NCI-H1436 (cell line): ENCODE data around the gene KRT86.
"Not testable (repeated sequence)": the region's sequence is repeated elsewhere in the genome, so short reads cannot be mapped to it uniquely, and the experiment has no call there.

Experiments
- DNase-seq: peaks from one replicate; lab custom pipeline; 2025; lab: John Stamatoyannopoulos, UW

Gene KRT86

GRCh38 chr12:52251367-52252051, 22.9 kb upstream of the KRT86 start:
- DNase-seq = no peak

GRCh38 chr12:52252175-52252615, 22.2 kb upstream of the KRT86 start:
- DNase-seq = not testable (repeated sequence)

- DNase-seq = no peak
These were observed 21.6 kb upstream of the KRT86 start for GRCh38 chr12:52252728-52253343.

GRCh38 chr12:52253391-52254179, 20.9 kb upstream of the KRT86 start:
- no peak for DNase-seq

GRCh38 chr12:52254180-52254964, 20.1 kb upstream of the KRT86 start:
- no peak for DNase-seq

GRCh38 chr12:52254965-52255751, 19.3 kb upstream of the KRT86 start:
- no peak for DNase-seq

GRCh38 chr12:52255926-52256583, 18.4 kb upstream of the KRT86 start:
- no peak for DNase-seq

GRCh38 chr12:52256584-52256935, 17.9 kb upstream of the KRT86 start:
- DNase-seq = no peak

GRCh38 chr12:52257074-52257551, 17.3 kb upstream of the KRT86 start:
- no peak for DNase-seq

- not testable (repeated sequence) for DNase-seq
These were observed 16.5 kb upstream of the KRT86 start for GRCh38 chr12:52257922-52258321.

- DNase-seq = no peak
These were observed 16.0 kb upstream of the KRT86 start for GRCh38 chr12:52258335-52258901.

GRCh38 chr12:52259657-52260243, 14.7 kb upstream of the KRT86 start:
- no peak for DNase-seq

- DNase-seq = no peak
These were observed 13.9 kb upstream of the KRT86 start for GRCh38 chr12:52260361-52261207.

- no peak for DNase-seq
These were observed 13.3 kb upstream of the KRT86 start for GRCh38 chr12:52261208-52261484.

- no peak for DNase-seq
These were observed 12.2 kb upstream of the KRT86 start for GRCh38 chr12:52262286-52262685.

- no peak for DNase-seq
These were observed 10.5 kb upstream of the KRT86 start for GRCh38 chr12:52263761-52264434.

- no peak for DNase-seq
These were observed 10.0 kb upstream of the KRT86 start for GRCh38 chr12:52264435-52264825.

GRCh38 chr12:52266514-52266913, 7.9 kb upstream of the KRT86 start:
- DNase-seq = no peak

- DNase-seq = no peak
These were observed 7.2 kb upstream of the KRT86 start for GRCh38 chr12:52267266-52267665.
